Endothelial cell of umbilical vein (primary cell): ENCODE data around the gene NFKBIE.

Experiments
- EZH2 ChIP-seq: IDR thresholded peaks from 2 replicates; pipeline ENCODE4 v1.6.1; 2012; ENCODE audit warnings: borderline replicate concordance, low read depth, mild to moderate bottlenecking, moderate library complexity, low read length, inconsistent platforms; ENCODE audit not compliant: severe bottlenecking
- POLR2A ChIP-seq: IDR thresholded peaks from 2 replicates; pipeline ENCODE4 v1.6.1; 2012; ENCODE audit warnings: low read depth, mild to moderate bottlenecking, control low read depth, low read length
- POLR2AphosphoS5 ChIP-seq: IDR thresholded peaks from 2 replicates; pipeline ENCODE4 v1.6.1; 2012; ENCODE audit warnings: low read depth, mild to moderate bottlenecking, control low read depth, low read length, moderate library complexity; ENCODE audit not compliant: insufficient read depth
- TF ChIP-seq, protein P1 (sequence below), 2 donors: IDR thresholded peaks; 1 replicate in 1 of 2; 2 replicates in 1 of 2; pipeline ENCODE4 v1.5.1; 2011; ENCODE audit warnings: low read length in 2 of 2, mild to moderate bottlenecking in 2 of 2, moderate library complexity in 2 of 2, control low read depth in 1 of 2, inconsistent platforms in 1 of 2, low read depth in 1 of 2; ENCODE audit not compliant: insufficient read depth in 1 of 2; ENCODE audit errors: extremely low read depth in 1 of 2
- TF ChIP-seq, protein P2 (sequence below): IDR thresholded peaks from 2 replicates; pipeline ENCODE4 v1.6.1; 2011; ENCODE audit not compliant: insufficient read depth, insufficient read length

DNA sequence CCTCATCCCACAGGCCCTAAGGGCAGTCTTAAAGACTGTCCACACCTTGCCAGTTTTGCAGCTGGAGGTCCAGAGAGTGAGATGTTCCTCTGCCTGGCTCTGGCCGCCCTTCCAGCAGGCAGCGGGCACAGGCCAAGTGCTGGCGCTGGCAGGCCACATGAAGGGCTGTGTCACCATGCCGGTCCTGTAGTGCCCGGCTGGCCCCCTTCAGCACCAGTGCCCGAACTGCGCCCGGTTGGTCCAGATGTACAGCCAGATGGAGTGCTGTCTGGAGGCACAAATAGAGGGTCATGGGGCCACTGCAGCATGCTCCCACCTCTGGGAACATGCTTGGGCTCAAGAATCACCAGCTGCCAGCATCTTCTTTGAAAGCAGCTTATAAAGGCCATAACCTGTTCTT lies 3.8 kb downstream of the NFKBIE start:
- TF ChIP-seq, protein P1, sequence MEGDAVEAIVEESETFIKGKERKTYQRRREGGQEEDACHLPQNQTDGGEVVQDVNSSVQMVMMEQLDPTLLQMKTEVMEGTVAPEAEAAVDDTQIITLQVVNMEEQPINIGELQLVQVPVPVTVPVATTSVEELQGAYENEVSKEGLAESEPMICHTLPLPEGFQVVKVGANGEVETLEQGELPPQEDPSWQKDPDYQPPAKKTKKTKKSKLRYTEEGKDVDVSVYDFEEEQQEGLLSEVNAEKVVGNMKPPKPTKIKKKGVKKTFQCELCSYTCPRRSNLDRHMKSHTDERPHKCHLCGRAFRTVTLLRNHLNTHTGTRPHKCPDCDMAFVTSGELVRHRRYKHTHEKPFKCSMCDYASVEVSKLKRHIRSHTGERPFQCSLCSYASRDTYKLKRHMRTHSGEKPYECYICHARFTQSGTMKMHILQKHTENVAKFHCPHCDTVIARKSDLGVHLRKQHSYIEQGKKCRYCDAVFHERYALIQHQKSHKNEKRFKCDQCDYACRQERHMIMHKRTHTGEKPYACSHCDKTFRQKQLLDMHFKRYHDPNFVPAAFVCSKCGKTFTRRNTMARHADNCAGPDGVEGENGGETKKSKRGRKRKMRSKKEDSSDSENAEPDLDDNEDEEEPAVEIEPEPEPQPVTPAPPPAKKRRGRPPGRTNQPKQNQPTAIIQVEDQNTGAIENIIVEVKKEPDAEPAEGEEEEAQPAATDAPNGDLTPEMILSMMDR (IDR thresholded peaks at IDR 0.05; ENCODE audit: extremely low read depth in 1 of 2, insufficient read depth in 1 of 2, low read depth in 1 of 2, low read length in 2 of 2): no peak
- TF ChIP-seq EZH2: no peak
- no peak for TF ChIP-seq POLR2A
- no peak for TF ChIP-seq POLR2AphosphoS5
- TF ChIP-seq, protein P2, sequence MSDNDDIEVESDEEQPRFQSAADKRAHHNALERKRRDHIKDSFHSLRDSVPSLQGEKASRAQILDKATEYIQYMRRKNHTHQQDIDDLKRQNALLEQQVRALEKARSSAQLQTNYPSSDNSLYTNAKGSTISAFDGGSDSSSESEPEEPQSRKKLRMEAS: no peak
